Heart left ventricle (tissue), 13 donors: ENCODE results near the gene ZMAT1.

ENCODE experiments used
- POLR2A ChIP-seq, 2 donors: fragments of 450-650 bp; IDR thresholded peaks; one replicate each; pipeline ENCODE4 v1.6.1; 2017; ENCODE audit warnings: antibody characterized with exemption in 2 of 2, mild to moderate bottlenecking in 2 of 2, moderate library complexity in 2 of 2
- TF ChIP-seq, protein P1 (sequence below), 12 donors: fragments of 200-600 bp; sonication (generic) in 4 of 12; IDR thresholded peaks; one replicate each; pipeline versions ENCODE4 v1.5.0 to v1.8.0; 2018 to 2022; ENCODE audit warnings: antibody characterized with exemption in 12 of 12, mild to moderate bottlenecking in 5 of 12
- donor health status: ischemic (EF 13 %, LVEDD 7.1; RV severe dilation, severe dysfunction).
- donor health status: DM: no; HTN: yes; CAD: no.
- donor health status: DM: no; HTN: no; CAD: no.
- donor health status: ischemic (EF 25% LVEDD 6.9; RV normal size, moderate dysfunction).
- donor health status: ischemic (EF 25% LVEDD 5.7; RV mildly dilated, moderate dysfunction).
- donor health status: ischemic (EF 35%, LVEDD 5.7; RV mildly dilated, moderate dysfunction).
- donor health status: nonischemic (EF 11% LVEDD 7.7; RV severe dilation, severe dysfunction).
- donor health status: DM: yes; HTN: yes; CAD: no.
- donor health status: PGD.
- donor health status: ischemic (EF 29% LVEDD 5.4; RV normal size, mild dysfunction).
- donor health status: nonischemic (EF 23%, LVEDD 6.1; RV moderate dilation, normal function).

DNA sequence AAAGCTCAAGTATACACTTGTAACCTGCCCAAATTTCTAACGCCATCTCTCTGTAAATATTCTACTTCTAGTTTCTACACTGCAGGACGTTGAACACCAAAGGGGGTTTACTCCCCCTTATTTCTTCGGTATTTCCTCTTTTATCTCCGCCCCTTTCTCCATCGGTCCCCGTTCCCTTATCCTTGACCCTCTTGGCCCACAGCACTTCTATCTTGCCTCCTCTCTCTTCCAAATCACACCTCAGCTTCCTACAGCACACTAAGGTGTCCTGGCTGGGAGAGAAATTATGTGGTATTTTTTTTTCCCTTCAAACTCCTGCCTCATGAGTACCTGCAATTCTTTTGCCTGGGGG, 715 bp downstream of the ZMAT1 start:
- TF ChIP-seq, protein P1, sequence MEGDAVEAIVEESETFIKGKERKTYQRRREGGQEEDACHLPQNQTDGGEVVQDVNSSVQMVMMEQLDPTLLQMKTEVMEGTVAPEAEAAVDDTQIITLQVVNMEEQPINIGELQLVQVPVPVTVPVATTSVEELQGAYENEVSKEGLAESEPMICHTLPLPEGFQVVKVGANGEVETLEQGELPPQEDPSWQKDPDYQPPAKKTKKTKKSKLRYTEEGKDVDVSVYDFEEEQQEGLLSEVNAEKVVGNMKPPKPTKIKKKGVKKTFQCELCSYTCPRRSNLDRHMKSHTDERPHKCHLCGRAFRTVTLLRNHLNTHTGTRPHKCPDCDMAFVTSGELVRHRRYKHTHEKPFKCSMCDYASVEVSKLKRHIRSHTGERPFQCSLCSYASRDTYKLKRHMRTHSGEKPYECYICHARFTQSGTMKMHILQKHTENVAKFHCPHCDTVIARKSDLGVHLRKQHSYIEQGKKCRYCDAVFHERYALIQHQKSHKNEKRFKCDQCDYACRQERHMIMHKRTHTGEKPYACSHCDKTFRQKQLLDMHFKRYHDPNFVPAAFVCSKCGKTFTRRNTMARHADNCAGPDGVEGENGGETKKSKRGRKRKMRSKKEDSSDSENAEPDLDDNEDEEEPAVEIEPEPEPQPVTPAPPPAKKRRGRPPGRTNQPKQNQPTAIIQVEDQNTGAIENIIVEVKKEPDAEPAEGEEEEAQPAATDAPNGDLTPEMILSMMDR (IDR thresholded peaks at IDR 0.05) = no peak
- no peak for TF ChIP-seq POLR2A (IDR thresholded peaks at IDR 0.05)
